Activated gamma-delta T cell (primary cell): ENCODE data around the gene OAS3.

ENCODE experiments used
- DNase-seq: peaks from one replicate; lab custom pipeline; 2025; lab: John Stamatoyannopoulos, UW

The OAS3 gene

DNA sequence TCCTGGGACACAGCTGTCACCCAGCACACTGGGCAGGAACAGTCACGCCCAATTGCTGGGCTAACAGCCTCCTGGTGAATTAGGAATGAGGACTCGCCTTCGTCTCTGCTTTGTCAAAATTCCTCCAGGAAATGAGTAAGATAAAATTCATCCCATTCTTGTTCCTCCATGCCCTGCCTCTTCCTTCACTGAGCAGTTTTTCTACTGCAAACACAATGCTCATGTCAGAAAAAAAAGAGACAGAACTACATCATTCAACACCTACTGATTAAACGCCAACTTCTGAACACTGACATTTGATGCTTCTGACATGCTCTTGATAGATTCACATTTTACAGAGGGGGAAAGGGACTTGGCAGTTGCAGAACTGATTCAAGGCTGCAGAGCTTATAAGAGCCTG is 80.8 kb downstream of the OAS3 start:
- no peak for DNase-seq

DNA sequence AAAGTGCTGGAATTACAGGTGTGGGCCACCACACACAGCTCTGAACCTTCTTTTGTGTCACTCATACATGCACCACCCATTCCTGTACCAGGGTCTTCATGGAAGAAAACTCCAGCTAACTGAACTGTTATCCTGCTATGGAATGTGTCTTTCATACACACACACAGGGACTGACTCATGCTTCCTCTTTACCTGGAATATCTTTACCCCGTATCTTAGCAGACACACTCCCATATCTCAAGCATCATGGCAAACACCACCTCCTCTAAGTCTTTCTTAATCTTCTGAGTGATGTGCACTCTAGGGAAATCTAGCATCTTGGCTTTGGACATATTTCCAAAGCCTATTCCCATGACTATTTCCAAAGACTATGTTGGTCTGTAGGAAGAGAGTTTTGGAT is 83.2 kb downstream of the OAS3 start:
- no peak for DNase-seq
